Adrenal gland (tissue), 5 donors: ENCODE measurements around the gene UBA6.

ENCODE experiments used
- POLR2A ChIP-seq, 2 donors: fragments of 450-650 bp; IDR thresholded peaks; one replicate each; pipeline ENCODE4 v1.6.1; 2017; ENCODE audit warnings: antibody characterized with exemption in 2 of 2, mild to moderate bottlenecking in 2 of 2, moderate library complexity in 1 of 2
- TF ChIP-seq, protein P1 (sequence below), 6 experiments: fragments of 450-650 bp in 4 of 6; fragments of 200-600 bp in 2 of 6; sonication (generic) in 1 of 6; IDR thresholded peaks; 1 replicate in 5 of 6; 2 replicates in 1 of 6; pipeline versions ENCODE4 v1.5.1 to v1.8.0; 2016 to 2021; ENCODE audit warnings: antibody characterized with exemption in 6 of 6, mild to moderate bottlenecking in 2 of 6, moderate library complexity in 1 of 6
- donor health status: DM: no; HTN: no; CAD: no.

DNA sequence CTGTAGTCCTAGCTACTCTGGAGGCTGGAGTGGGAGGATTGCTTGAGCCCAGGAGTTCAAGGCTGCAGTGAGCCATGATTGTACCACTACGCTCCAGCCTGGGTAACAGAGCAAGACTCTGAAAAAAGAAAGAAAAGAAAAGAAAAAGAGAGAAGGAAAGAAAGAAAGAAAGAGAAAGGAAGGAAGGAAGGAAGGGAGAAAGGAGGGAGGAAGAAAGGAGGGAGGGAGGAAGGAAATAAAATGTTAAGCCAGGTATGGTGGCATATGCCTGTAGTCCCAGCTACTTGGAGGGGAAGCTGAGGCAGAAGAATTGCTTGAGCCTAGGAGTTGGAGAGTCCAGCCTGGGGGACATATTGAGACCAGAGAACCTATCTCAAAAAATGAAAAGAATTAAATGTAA is 130.4 kb downstream of the UBA6 start:
- no peak for TF ChIP-seq POLR2A (IDR thresholded peaks at IDR 0.05)
- TF ChIP-seq, protein P1, sequence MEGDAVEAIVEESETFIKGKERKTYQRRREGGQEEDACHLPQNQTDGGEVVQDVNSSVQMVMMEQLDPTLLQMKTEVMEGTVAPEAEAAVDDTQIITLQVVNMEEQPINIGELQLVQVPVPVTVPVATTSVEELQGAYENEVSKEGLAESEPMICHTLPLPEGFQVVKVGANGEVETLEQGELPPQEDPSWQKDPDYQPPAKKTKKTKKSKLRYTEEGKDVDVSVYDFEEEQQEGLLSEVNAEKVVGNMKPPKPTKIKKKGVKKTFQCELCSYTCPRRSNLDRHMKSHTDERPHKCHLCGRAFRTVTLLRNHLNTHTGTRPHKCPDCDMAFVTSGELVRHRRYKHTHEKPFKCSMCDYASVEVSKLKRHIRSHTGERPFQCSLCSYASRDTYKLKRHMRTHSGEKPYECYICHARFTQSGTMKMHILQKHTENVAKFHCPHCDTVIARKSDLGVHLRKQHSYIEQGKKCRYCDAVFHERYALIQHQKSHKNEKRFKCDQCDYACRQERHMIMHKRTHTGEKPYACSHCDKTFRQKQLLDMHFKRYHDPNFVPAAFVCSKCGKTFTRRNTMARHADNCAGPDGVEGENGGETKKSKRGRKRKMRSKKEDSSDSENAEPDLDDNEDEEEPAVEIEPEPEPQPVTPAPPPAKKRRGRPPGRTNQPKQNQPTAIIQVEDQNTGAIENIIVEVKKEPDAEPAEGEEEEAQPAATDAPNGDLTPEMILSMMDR (IDR thresholded peaks at IDR 0.05), result no peak
